IPS-11a (cell line): Measurements from ENCODE around the gene ALG3.

Source experiments
- H3K4me3 ChIP-seq: one replicate; pipeline ENCODE4 v1.5.1; 2013; ENCODE audit warnings: low read depth, low read length, control low read depth

Gene ALG3

DNA sequence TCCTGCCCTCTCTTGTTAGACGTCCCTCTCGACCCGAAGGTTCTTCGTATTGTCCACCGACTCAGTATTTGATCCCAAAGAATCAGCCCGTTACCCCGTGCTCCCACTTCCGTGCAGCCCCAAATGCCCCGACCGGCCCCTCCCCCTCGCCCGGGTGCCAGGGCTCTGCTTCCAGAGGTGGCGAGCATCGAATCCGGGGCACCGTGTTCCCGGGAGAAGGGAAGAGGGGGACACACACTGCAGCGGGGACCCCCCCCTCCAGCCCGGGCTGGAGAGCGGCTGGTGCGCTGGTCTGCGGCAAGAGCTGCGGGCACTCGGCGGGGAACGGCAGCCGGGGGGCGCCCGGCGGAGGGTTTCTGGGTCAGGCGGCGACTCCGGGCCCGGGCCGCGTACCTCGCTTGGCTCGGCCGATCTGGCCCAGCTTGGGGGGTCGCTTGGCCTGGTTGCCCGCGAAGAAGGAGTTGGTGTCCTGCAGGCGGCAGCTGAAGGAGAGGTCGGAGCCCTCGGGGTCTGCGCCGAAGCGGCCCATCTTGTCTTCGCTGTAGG lies 12.0 kb upstream of the ALG3 start:
- H3K4me3 ChIP-seq: peak overlapping the region; percentile 67

GRCh38 chr3:184259878-184260723 lies 11.3 kb upstream of the ALG3 start:
- H3K4me3 ChIP-seq: peak overlapping the region; percentile 67

GRCh38 chr3:184259396-184259877 lies 10.7 kb upstream of the ALG3 start:
- no peak overlapping the region for H3K4me3 ChIP-seq

- no peak overlapping the region for H3K4me3 ChIP-seq
These were observed 10.2 kb upstream of the ALG3 start for GRCh38 chr3:184258926-184259325.

- no peak overlapping the region for H3K4me3 ChIP-seq
These were observed 8.5 kb upstream of the ALG3 start for GRCh38 chr3:184257083-184257915.

- H3K4me3 ChIP-seq: no peak overlapping the region
These were observed 6.7 kb upstream of the ALG3 start for GRCh38 chr3:184255291-184256039.

GRCh38 chr3:184250167-184250828 lies 1.5 kb upstream of the ALG3 start:
- H3K4me3 ChIP-seq: peak overlapping the region; percentile 81

GRCh38 chr3:184249412-184250166 lies 827 bp upstream of the ALG3 start, which contains the start of gene EEF1AKMT4:
Gene EEF1AKMT4 (plus strand): TSS chr3:184249672. CDS start chr3:184249695, 23 bp downstream.
- peak within 1 kb of the TSS; percentile 99 for H3K4me3 ChIP-seq

- H3K4me3 ChIP-seq: no peak overlapping the region
These were observed 6.5 kb downstream of the ALG3 start for GRCh38 chr3:184242297-184242685.

DNA sequence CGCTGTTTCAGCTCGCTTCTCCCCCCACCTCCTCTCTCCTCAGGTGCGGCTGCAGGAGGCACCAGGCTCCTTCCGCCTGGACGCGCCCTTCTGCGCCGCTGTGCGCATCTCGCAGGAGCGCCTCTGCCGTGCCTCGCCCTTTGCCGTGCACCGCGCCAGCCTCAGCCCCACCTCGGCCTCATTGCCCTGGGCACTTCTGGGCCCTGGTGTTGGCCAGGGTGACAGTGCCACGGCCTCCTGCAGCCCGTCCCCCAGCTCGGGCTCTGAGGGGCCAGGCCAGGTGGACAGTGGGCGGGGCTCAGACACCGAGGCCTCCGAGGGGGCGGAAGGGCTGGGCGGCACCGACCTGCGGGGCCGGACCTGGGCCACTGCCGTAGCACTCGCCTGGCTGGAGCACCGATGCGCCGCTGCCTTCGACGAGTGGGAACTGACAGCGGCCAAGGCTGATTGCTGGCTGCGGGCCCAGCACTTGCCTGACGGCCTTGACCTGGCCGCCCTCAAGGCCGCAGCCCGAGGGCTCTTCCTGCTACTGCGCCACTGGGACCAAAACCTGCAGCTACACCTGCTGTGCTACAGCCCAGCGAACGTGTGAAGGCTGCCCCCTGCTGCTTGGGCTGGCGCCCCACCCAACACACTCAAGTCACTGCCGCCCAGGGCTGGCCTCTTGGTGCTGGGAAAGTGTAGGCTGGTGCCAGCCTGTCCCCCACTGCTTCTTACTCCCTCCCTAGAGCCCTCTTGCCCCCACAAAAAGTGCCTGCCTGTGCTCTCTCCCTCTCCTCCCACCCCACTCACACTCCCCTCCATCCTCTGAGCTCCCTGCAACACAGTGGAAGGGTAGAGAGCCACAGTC lies 7.1 kb downstream of the ALG3 start:
- H3K4me3 ChIP-seq: no peak overlapping the region

DNA sequence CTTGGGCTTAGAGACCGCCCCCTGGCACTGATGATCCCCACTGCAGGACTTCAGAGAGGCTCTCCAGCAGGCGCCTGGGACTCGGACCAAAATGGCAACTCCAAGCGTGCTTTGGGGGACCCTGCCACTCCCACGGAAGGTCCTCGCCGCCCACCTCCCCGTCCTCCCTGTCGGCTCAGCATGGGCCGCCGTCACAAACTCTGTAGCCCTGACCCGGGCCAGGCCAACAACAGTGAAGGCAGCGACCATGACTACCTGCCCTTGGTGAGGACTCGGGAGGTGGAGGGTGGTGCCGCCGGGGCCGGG lies 7.7 kb downstream of the ALG3 start:
- no peak overlapping the region for H3K4me3 ChIP-seq

- H3K4me3 ChIP-seq: no peak overlapping the region
These were observed 8.2 kb downstream of the ALG3 start for GRCh38 chr3:184240384-184241140.

DNA sequence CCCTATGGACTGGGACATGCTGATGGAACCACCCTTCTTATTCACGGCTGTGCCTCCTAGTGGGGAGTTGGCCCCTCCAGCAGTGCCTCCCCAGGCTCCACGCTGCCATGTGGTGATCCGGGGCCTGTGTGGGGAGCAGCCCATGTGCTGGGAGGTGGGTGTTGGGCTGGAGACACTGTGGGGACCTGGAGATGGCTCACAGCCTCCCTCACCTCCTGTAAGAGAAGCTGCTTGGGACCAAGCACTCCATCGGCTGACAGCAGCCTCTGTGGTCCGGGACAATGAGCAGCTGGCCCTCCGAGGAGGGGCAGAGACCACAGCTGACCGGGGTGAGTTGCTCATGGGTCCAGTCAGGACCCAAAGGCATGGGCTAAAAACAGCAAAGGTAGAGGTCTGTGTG lies 9.1 kb downstream of the ALG3 start:
- no peak overlapping the region for H3K4me3 ChIP-seq

DNA sequence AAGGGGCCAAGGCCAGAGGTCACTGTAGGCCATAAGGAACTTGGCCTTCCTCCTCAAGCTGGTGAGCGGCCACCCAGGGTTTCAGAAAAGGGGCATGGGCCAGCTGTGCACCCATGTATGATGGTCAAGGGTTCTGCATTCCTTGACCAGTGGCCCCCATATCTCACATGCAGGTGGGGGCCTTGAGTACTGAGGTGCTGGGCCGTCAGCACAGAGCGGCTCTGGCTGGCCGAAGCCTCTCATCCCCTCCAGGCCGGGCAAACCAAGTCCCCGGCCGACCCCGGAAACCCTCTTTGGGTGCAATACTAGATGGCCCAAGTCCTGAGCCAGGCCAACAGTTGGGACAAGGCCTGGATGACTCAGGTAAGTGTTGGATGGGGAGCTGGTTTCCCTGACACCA lies 9.5 kb downstream of the ALG3 start:
- H3K4me3 ChIP-seq: no peak overlapping the region

DNA sequence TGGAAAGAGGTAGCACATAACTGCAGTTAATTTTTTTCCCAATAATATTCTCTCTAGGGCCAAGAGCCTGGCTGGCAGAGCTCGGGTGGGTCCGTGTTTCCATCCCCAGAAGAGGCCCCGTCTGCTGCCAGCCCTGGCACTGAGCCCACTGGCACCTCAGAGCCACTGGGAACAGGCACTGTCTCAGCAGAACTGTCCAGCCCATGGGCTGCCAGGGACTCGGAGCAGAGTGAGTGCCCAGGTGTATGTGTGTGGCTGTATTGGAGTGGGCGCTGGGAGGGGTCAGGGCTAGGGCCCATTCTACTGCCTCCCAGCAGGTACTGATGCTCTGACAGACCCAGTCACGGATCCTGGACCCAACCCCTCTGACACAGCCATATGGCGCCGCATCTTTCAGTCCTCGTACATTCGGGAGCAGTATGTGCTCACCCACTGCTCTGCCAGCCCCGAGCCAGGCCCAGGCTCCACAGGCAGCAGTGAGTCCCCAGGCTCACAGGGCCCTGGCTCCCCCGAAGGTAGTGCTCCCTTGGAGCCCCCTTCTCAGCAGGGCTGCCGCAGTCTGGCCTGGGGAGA lies 10.4 kb downstream of the ALG3 start:
- H3K4me3 ChIP-seq: no peak overlapping the region

DNA sequence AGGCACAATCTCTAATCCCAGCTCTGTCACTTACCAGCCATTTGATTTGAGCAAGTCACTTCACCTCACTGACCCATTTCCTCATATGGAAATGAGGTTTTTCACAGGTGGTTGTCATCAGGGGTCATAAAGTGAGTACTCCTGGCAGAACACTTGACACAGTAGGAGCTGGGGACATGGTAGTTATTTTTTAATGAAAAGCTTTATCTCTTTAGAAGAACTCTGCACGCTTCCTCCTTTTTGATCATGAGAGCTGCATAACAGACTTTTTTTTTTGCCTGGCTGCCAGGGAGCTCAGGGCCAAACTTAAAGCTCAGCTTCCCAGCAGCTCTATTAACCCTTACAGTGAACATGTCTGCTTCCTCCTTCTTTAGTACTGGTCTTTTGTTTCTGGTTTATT lies 11.0 kb downstream of the ALG3 start:
- H3K4me3 ChIP-seq: no peak overlapping the region

DNA sequence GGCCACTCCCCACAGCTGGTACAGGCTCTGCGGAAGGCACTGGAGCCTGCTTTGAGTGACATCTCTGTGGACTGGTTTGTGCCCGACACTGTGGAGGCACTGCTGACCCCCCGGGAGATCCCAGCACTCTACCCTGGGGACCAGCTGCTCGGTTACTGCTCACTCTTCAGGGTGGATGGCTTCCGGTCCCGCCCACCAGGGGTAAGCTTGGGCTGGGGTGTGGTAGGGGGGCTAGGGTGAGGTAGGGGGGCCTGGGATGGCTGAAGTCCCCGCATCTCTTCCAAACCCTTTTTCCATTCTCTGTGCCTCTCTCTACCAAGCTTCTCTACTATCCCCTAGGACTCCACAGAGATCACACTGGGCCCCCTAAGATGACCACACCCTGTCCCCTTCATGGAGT lies 11.6 kb downstream of the ALG3 start:
- no peak overlapping the region for H3K4me3 ChIP-seq

DNA sequence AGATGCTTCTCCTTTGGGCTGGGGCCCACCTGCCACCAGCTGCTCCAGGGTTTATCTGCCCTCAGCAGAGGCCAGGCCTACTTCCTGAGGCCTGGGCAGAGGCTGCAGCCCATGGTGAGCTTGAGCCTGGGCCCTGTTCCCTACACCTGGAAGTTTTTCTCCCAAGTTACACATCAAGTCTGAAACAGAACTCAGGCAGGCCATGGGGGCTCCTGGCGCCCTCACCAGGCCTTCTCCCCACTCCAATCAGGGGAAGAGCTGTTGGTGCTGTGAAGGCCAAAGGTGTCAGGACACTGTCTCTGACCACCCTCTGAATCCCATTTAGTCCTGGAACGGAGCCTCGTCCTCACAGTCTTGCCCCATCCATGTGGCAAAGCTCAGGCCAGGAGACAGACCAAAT lies 12.1 kb downstream of the ALG3 start:
- no peak overlapping the region for H3K4me3 ChIP-seq
